GM12891 (cell line): Measurements from ENCODE around the gene FOXP3.

Experiments used
- POLR2A ChIP-seq: IDR thresholded peaks from 2 replicates; pipeline ENCODE4 v1.6.1; 2011; ENCODE audit warnings: low read depth, low read length, control low read depth
- POLR2AphosphoS5 ChIP-seq: IDR thresholded peaks from 2 replicates; pipeline ENCODE4 v1.6.1; 2011; ENCODE audit warnings: low read depth, low read length, control low read depth
- SPI1 ChIP-seq: IDR thresholded peaks from 2 replicates; pipeline ENCODE4 v1.6.1; 2011; ENCODE audit warnings: low read depth, low read length, control low read depth
- TAF1 ChIP-seq: IDR thresholded peaks from 2 replicates; pipeline ENCODE4 v1.6.1; 2011; ENCODE audit warnings: low read depth, low read length, control low read depth

DNA sequence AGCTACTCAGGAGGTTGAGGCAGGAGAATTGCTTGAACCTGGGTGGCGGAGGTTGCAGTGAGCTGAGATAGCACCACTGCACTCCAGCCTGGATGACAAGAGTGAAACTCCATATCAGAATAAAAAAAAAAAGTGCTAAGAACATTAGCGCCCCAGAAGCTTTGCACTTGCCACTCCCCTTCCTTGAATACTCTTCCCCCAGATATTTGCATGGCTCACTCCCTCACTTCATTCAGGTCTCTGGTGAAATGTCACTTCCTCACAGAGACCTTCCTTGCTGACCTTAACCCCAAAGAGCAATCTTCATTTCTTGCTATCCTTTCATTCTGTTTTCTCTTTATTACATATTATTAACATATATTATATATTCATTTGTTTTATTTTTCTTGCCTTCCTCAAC is 42.6 kb downstream of the FOXP3 start:
- TF ChIP-seq SPI1: no peak
- no peak for TF ChIP-seq POLR2AphosphoS5
- TF ChIP-seq POLR2A: no peak
- TF ChIP-seq TAF1: no peak
